ENCODE measurements around the gene EPB41L2.

Gene EPB41L2

GRCh38 chr6:130865793-130866192 is 197.3 kb downstream of the EPB41L2 start:
- no peak for DNase-seq (ENCODE audit: extremely low read depth, insufficient read length)
- Histone ChIP-seq H3K36me3 (ENCODE audit: control insufficient read depth, insufficient read depth, low read length) (peaks cover 2% of the 10 kb centered on the region; the same call in 1 of the 2 replicates), H3K4me3 (replicated peaks; ENCODE audit: low read depth, low read length) (no peak overlapping the region), H3K27me3 (replicated peaks; ENCODE audit: control insufficient read depth, insufficient read depth, low read length) (no peaks in the 10 kb centered on the region)
- no peak for TF ChIP-seq CTCF (IDR thresholded peaks at IDR 0.05; ENCODE audit: insufficient read depth, low read length, poor library complexity, severe bottlenecking)

GRCh38 chr6:130864344-130864743 is 198.7 kb downstream of the EPB41L2 start:
- no peaks in the 10 kb centered on the region for H3K36me3 ChIP-seq (ENCODE audit: control insufficient read depth, insufficient read depth, low read length)
- no peak for DNase-seq (ENCODE audit: extremely low read depth, insufficient read length)
- no peak overlapping the region for H3K4me3 ChIP-seq (replicated peaks; ENCODE audit: low read depth, low read length)
- TF ChIP-seq CTCF (IDR thresholded peaks at IDR 0.05; ENCODE audit: insufficient read depth, low read length, poor library complexity, severe bottlenecking): no peak
- H3K27me3 ChIP-seq (replicated peaks; ENCODE audit: control insufficient read depth, insufficient read depth, low read length): no peaks in the 10 kb centered on the region

- TF ChIP-seq CTCF (IDR thresholded peaks at IDR 0.05; ENCODE audit: insufficient read depth, low read length, poor library complexity, severe bottlenecking): no peak
- Histone ChIP-seq H3K36me3 (ENCODE audit: control insufficient read depth, insufficient read depth, low read length) (no peaks in the 10 kb centered on the region), H3K27me3 (replicated peaks; ENCODE audit: control insufficient read depth, insufficient read depth, low read length) (no peaks in the 10 kb centered on the region), H3K4me3 (replicated peaks; ENCODE audit: low read depth, low read length) (no peak overlapping the region)
- DNase-seq (ENCODE audit: extremely low read depth, insufficient read length): no peak
Measured at GRCh38 chr6:130863415-130864230, 199.4 kb downstream of the EPB41L2 start.

GRCh38 chr6:130862370-130862769 is 200.7 kb downstream of the EPB41L2 start:
- H3K4me3 ChIP-seq (replicated peaks; ENCODE audit: low read depth, low read length): no peak overlapping the region
- no peaks in the 10 kb centered on the region for H3K27me3 ChIP-seq (replicated peaks; ENCODE audit: control insufficient read depth, insufficient read depth, low read length)
- TF ChIP-seq CTCF (IDR thresholded peaks at IDR 0.05; ENCODE audit: insufficient read depth, low read length, poor library complexity, severe bottlenecking): no peak
- H3K36me3 ChIP-seq (ENCODE audit: control insufficient read depth, insufficient read depth, low read length): no peaks in the 10 kb centered on the region
- no peak for DNase-seq (ENCODE audit: extremely low read depth, insufficient read length)

- Histone ChIP-seq H3K4me3 (replicated peaks; ENCODE audit: low read depth, low read length) (no peak overlapping the region), H3K27me3 (replicated peaks; ENCODE audit: control insufficient read depth, insufficient read depth, low read length) (no peaks in the 10 kb centered on the region), H3K36me3 (ENCODE audit: control insufficient read depth, insufficient read depth, low read length) (no peaks in the 10 kb centered on the region)
- no peak for DNase-seq (ENCODE audit: extremely low read depth, insufficient read length)
- no peak for TF ChIP-seq CTCF (IDR thresholded peaks at IDR 0.05; ENCODE audit: insufficient read depth, low read length, poor library complexity, severe bottlenecking)
Measured at GRCh38 chr6:130859161-130859867, 203.7 kb downstream of the EPB41L2 start.

All from GM06990 (cell line).